IMR-90 (cell line): ENCODE results near the gene KCNIP1. TPM values are rescaled to one million over a fixed set of nuclear protein-coding genes. Genes with fewer than 3 reads are reported as not detected.

Experiments
- ATAC-seq: fragments of 200-7000 bp; cut with Tn5 transposase; 2 replicates; pipeline ENCODE4 v1.9.1; 2020; ENCODE audit warnings: low read depth, mild to moderate bottlenecking, moderate library complexity
- BruUV-seq: library from RNA; stranded (reverse); fragments of 400-500 nt; replicated peaks from 2 replicates; lab custom pipeline; 2021; lab: Mats Ljungman, UMichigan
- CTCF ChIA-PET: fragments of 300-600 bp; formaldehyde crosslinking; extraction: SDS; loops from one replicate; lab custom pipeline; 2021; ENCODE audit warnings: antibody characterized with exemption; lab: Yijun Ruan, JAX
- POLR2A ChIA-PET: fragments of 300-600 bp; sonication (Branson Sonifier 250); formaldehyde crosslinking; loops from one replicate; lab custom pipeline; 2022; ENCODE audit warnings: antibody characterized with exemption; ENCODE audit not compliant: unreplicated experiment; lab: Charles Lee
- DNase-seq: peaks from one replicate; pipeline ENCODE4 v3.0.0; 2013
- H2AFZ ChIP-seq: replicated peaks from 2 replicates; pipeline ENCODE3; 2013; ENCODE audit warnings: low read length, mild to moderate bottlenecking; ENCODE audit not compliant: poor library complexity
- H2AK5ac ChIP-seq: 2 replicates; pipeline ENCODE4 v1.6.1; 2013; ENCODE audit warnings: low read depth, low read length, inconsistent platforms
- H2AK9ac ChIP-seq: replicated peaks from 2 replicates; pipeline ENCODE3; 2013; ENCODE audit warnings: mild to moderate bottlenecking, low read depth, low read length, moderate library complexity; ENCODE audit not compliant: poor library complexity
- H2BK120ac ChIP-seq: 2 replicates; pipeline ENCODE4 v1.6.1; 2013; ENCODE audit warnings: low read depth, low read length, inconsistent platforms
- H2BK15ac ChIP-seq: 3 replicates; pipeline ENCODE4 v1.6.1; 2013; ENCODE audit warnings: low read depth, low read length, inconsistent platforms
- H2BK20ac ChIP-seq: 2 replicates; pipeline ENCODE4 v1.6.1; 2013; ENCODE audit warnings: low read depth, mild to moderate bottlenecking, inconsistent platforms, low read length, moderate library complexity
- H2BK5ac ChIP-seq: 2 replicates; pipeline ENCODE4 v1.6.1; 2013; ENCODE audit warnings: mild to moderate bottlenecking, low read depth, low read length, inconsistent platforms; ENCODE audit not compliant: poor library complexity, severe bottlenecking
- H3K14ac ChIP-seq: replicated peaks from 2 replicates; pipeline ENCODE4 v1.6.1; 2013; ENCODE audit warnings: low read depth, low read length, inconsistent platforms
- H3K18ac ChIP-seq: 2 replicates; pipeline ENCODE4 v1.6.1; 2013; ENCODE audit warnings: low read depth, low read length, control low read depth
- H3K23ac ChIP-seq: 2 replicates; pipeline ENCODE4 v1.6.1; 2013; ENCODE audit warnings: low read depth, low read length, inconsistent platforms
- H3K27ac ChIP-seq: 2 replicates; pipeline ENCODE4 v1.5.1; 2013; ENCODE audit warnings: mild to moderate bottlenecking, control low read depth, low read length; ENCODE audit not compliant: insufficient read depth
- H3K27me3 ChIP-seq: 2 replicates; pipeline ENCODE4 v1.6.1; 2013; ENCODE audit warnings: low read length; ENCODE audit not compliant: control insufficient read depth, insufficient read depth
- H3K36me3 ChIP-seq: 2 replicates; pipeline ENCODE4 v1.6.1; 2013; ENCODE audit warnings: low read length, mixed read lengths; ENCODE audit not compliant: control insufficient read depth, insufficient read depth
- H3K4ac ChIP-seq: 2 replicates; pipeline ENCODE4 v1.6.1; 2013; ENCODE audit warnings: low read depth, low read length, inconsistent platforms
- H3K4me1 ChIP-seq: 2 replicates; pipeline ENCODE4 v1.6.1; 2013; ENCODE audit warnings: low read length, mixed read lengths; ENCODE audit not compliant: control insufficient read depth, insufficient read depth
- H3K4me2 ChIP-seq: 2 replicates; pipeline ENCODE4 v1.6.1; 2013; ENCODE audit warnings: low read depth, mild to moderate bottlenecking, control low read depth, low read length, moderate library complexity
- H3K4me3 ChIP-seq: 2 replicates; pipeline ENCODE4 v1.5.1; 2013; ENCODE audit warnings: low read depth, mild to moderate bottlenecking, control low read depth, low read length, moderate library complexity; ENCODE audit not compliant: insufficient read depth
- H3K56ac ChIP-seq: 2 replicates; pipeline ENCODE4 v1.6.1; 2013; ENCODE audit warnings: low read length, inconsistent platforms; ENCODE audit not compliant: insufficient read depth; ENCODE audit errors: extremely low read depth
- H3K79me1 ChIP-seq, 2 experiments: 2 replicates each; pipeline ENCODE4 v1.6.1; 2013; ENCODE audit warnings: low read length in 2 of 2, inconsistent platforms in 1 of 2, low read depth in 1 of 2
- H3K9ac ChIP-seq: 2 replicates; pipeline ENCODE4 v1.6.1; 2013; ENCODE audit warnings: low read depth, low read length, control low read depth
- H3K9me1 ChIP-seq: 2 replicates; pipeline ENCODE4 v1.6.1; 2013; ENCODE audit warnings: low read length, inconsistent platforms; ENCODE audit not compliant: insufficient read depth
- H3K9me3 ChIP-seq: 2 replicates; pipeline ENCODE4 v1.6.1; 2013; ENCODE audit warnings: low read length; ENCODE audit not compliant: control insufficient read depth, insufficient read depth
- H4K20me1 ChIP-seq: 2 replicates; pipeline ENCODE4 v1.6.1; 2013; ENCODE audit warnings: low read length, inconsistent platforms; ENCODE audit not compliant: insufficient read depth
- H4K5ac ChIP-seq: 2 replicates; pipeline ENCODE4 v1.6.1; 2013; ENCODE audit warnings: mild to moderate bottlenecking, low read depth, low read length, control low read depth
- H4K8ac ChIP-seq, 2 experiments: 2 replicates each; pipeline ENCODE4 v1.6.1; 2013; ENCODE audit warnings: low read depth in 2 of 2, low read length in 2 of 2, control low read depth in 1 of 2, inconsistent platforms in 1 of 2
- H4K91ac ChIP-seq: 2 replicates; pipeline ENCODE4 v1.6.1; 2013; ENCODE audit warnings: low read depth, low read length, inconsistent platforms; ENCODE audit not compliant: insufficient read depth
- FOS ChIP-seq: fragments of 150-350 bp; IDR thresholded peaks from 2 replicates; pipeline ENCODE4 v1.6.1; 2016; ENCODE audit warnings: low read depth, low read length
- RAD21 ChIP-seq: IDR thresholded peaks from 2 replicates; pipeline ENCODE4 v1.6.1; 2012; ENCODE audit warnings: low read length, improper control_type of control experiment
- WGBS, 2 experiments: methylation state at CpG; one replicate each; pipeline versions ENCODE4 v1.1.5 to v1.1.7; 2013; ENCODE audit warnings: missing lambda C conversion rate in 2 of 2; ENCODE audit not compliant: insufficient read length in 1 of 2; ENCODE audit errors: extremely low coverage in 2 of 2; 5-methylcytosine and 5-hydroxymethylcytosine counted together
- dilution Hi-C: fragments of 300-500 bp; cut with HindIII; formaldehyde crosslinking; loops from one replicate; pipeline ENCODE4 v1.14.3; 2018; ENCODE audit warnings: low sequenced_read_pairs; ENCODE audit not compliant: unreplicated experiment
- in situ Hi-C: fragments of 300-500 bp; cut with MboI; formaldehyde crosslinking; loops from 3 replicates; pipeline ENCODE4 v1.14.3; 2019; ENCODE audit warnings: low sequenced_read_pairs, inconsistent platforms, mixed read lengths
- intact Hi-C: fragments of 100-400 bp; cut with micrococcal nuclease; formaldehyde crosslinking; loops from 2 replicates; pipeline ENCODE4 v1.10.0; 2022
- polyA plus RNA-seq, 3 experiments: library from polyadenylated mRNA; depleted of rRNA; stranded (reverse); fragments of >200 nt; gene quantifications; 2 replicates each; pipeline ENCODE4 v1.2.3, GENCODE V29; 2012; ENCODE audit warnings: low replicate concordance in 1 of 3
- total RNA-seq: library from RNA; depleted of rRNA; stranded (reverse); fragments of >200 nt; gene quantifications from 2 replicates; pipeline ENCODE4 v1.2.3, GENCODE V29; 2012
- TF ChIP-seq, protein P1 (sequence below): fragments of 150-350 bp; IDR thresholded peaks from 2 replicates; pipeline ENCODE4 v1.6.1; 2016; ENCODE audit warnings: low read depth, mild to moderate bottlenecking, low read length, moderate library complexity, borderline replicate concordance

KCNIP1 gene
- total and polyA plus RNA-seq, 2 of the 4 experiments (the other 2 are of a cell fraction): not detected

DNA sequence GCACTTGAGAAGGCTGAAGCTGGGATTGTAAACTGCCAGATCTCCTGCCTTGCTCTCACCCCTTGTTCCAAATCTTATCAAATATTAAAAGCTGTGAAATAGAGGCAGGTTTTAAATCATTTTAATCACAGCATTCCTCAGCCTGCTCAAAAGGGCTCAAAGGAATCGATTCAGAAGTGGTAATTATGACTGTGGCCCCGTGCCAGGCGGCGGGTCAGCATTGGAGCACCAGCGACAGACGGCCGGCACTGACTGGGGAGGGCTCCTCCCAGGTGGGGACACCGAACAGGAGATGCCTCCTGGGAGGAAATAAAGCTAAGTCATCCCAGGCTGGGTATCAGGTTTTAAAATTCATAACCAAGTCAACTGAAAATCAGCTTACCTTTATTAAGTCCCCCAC lies 66.7 kb downstream of the KCNIP1 start:
- Histone ChIP-seq H4K8ac (no peak overlapping the region), H2BK20ac (no peak overlapping the region), H3K9ac (no peak overlapping the region), H4K5ac (no peak overlapping the region), H3K9me3 (no peaks in the 10 kb centered on the region), H2AK5ac (no peak overlapping the region), H3K4ac (no peak overlapping the region), H2AK9ac (no peak overlapping the region), H3K27me3 (no peaks in the 10 kb centered on the region; the same call in none of the 2 replicates), H3K79me1 (no peaks in the 10 kb centered on the region), H3K36me3 (no peaks in the 10 kb centered on the region), H4K91ac (no peak overlapping the region), H2BK5ac (no peak overlapping the region), H3K27ac (no peak overlapping the region), H3K18ac (no peak overlapping the region), H3K4me3 (no peak overlapping the region), H3K14ac (no peak overlapping the region), H3K23ac (no peak overlapping the region), H2AFZ (no peak overlapping the region), H2BK15ac (no peak overlapping the region), H2BK120ac (no peak overlapping the region), H4K20me1 (no peaks in the 10 kb centered on the region), H3K4me1 (no peaks in the 10 kb centered on the region), H3K9me1 (no peaks in the 10 kb centered on the region), H3K56ac (no peak overlapping the region), H3K4me2 (no peak overlapping the region)
- TF ChIP-seq, protein P1, sequence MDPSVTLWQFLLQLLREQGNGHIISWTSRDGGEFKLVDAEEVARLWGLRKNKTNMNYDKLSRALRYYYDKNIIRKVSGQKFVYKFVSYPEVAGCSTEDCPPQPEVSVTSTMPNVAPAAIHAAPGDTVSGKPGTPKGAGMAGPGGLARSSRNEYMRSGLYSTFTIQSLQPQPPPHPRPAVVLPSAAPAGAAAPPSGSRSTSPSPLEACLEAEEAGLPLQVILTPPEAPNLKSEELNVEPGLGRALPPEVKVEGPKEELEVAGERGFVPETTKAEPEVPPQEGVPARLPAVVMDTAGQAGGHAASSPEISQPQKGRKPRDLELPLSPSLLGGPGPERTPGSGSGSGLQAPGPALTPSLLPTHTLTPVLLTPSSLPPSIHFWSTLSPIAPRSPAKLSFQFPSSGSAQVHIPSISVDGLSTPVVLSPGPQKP: no peak
- no peak for TF ChIP-seq FOS
- TF ChIP-seq RAD21: no peak
- ATAC-seq: no peak
- ChIA-PET POLR2A (no interaction called here), CTCF (interaction anchor here (0.7 kb wide), 1 partner anchor 27 kb away, joined by 4 read pairs; no protein-coding TSS in a partner anchor)
- BruUV-seq: no TSS peak
- WGBS, 2 experiments: no CpG with 5 or more reads among the region's 8 CpGs
- DNase-seq: no peak
- dilution Hi-C loops: no loop called here
- intact Hi-C loops: no loop called here
- in situ Hi-C loops: no loop called here
